Transverse colon (tissue), 4 donors: Measurements from ENCODE around the gene ESR1. TPM values are rescaled to one million over a fixed set of nuclear protein-coding genes. Genes with fewer than 3 reads are reported as not detected.

Source experiments
- DNase-seq: peaks from one replicate; pipeline ENCODE4 v3.0.0-alpha.2; 2019
- H3K27ac ChIP-seq, 4 donors: fragments of 200-600 bp; sonication (generic); 2 replicates each; pipeline ENCODE4 v1.5.1; 2016 to 2018; ENCODE audit warnings: inconsistent platforms in 4 of 4
- H3K27me3 ChIP-seq: fragments of 200-600 bp; sonication (generic); 2 replicates; pipeline ENCODE4 v1.5.1; 2017; ENCODE audit warnings: inconsistent platforms
- H3K36me3 ChIP-seq, 4 donors: fragments of 200-600 bp; sonication (generic); 2 replicates each; pipeline ENCODE4 v1.5.1; 2017 to 2019; ENCODE audit warnings: inconsistent platforms in 4 of 4
- H3K4me1 ChIP-seq, 4 donors: fragments of 200-600 bp; sonication (generic); 2 replicates each; pipeline ENCODE4 v1.5.1; 2017 to 2020; ENCODE audit warnings: inconsistent platforms in 4 of 4
- H3K4me3 ChIP-seq, 4 donors: fragments of 200-600 bp; sonication (generic); 1 replicate in 1 of 4; 2 replicates in 3 of 4; pipeline versions ENCODE4 v1.5.1 to v1.6.1; 2017 to 2019; ENCODE audit warnings: inconsistent platforms in 4 of 4
- H3K9me3 ChIP-seq, 2 donors: fragments of 200-600 bp; sonication (generic); 2 replicates each; pipeline ENCODE4 v1.5.1; 2017 to 2019; ENCODE audit warnings: inconsistent platforms in 2 of 2
- EP300 ChIP-seq: sonication (generic); formaldehyde crosslinking; IDR thresholded peaks from one replicate; pipeline ENCODE4 v1.6.1; 2017; ENCODE audit warnings: antibody characterized with exemption, low read depth
- POLR2A ChIP-seq: fragments of 450-650 bp; IDR thresholded peaks from one replicate; pipeline ENCODE4 v1.6.1; 2016; ENCODE audit warnings: antibody characterized with exemption, mild to moderate bottlenecking, moderate library complexity
- POLR2AphosphoS5 ChIP-seq, 3 donors: sonication (generic); formaldehyde crosslinking; IDR thresholded peaks; one replicate each; pipeline ENCODE4 v1.6.1; 2016; ENCODE audit warnings: antibody characterized with exemption in 3 of 3
- WGBS, 2 donors: methylation state at CpG; one replicate each; pipeline ENCODE4 v1.1.5; 2018; ENCODE audit warnings: low coverage in 1 of 2; 5-methylcytosine and 5-hydroxymethylcytosine counted together
- in situ Hi-C, 4 donors: fragments of 200-750 bp; cut with MboI; loops; one replicate each; pipeline versions ENCODE4 v1.15.0 to v1.15.1; 2017; ENCODE audit warnings: low sequenced_read_pairs in 3 of 4, low pct_ligation_motif_present in 1 of 4, low pct_unique_long_range_greater_than_20kb in 1 of 4
- intact Hi-C: fragments of 100-400 bp; cut with DNase I; formaldehyde crosslinking; loops from one replicate; pipeline ENCODE4 v1.15.1; 2023; ENCODE audit warnings: low total_unique reads
- total RNA-seq, 4 donors: library from RNA; depleted of rRNA; stranded (reverse); fragments of >200 nt; gene quantifications; one replicate each; pipeline ENCODE4 v1.1.0, GENCODE V29; 2016
- TF ChIP-seq, protein P1 (sequence below), 5 experiments: fragments of 200-600 bp in 3 of 5; fragments of 450-650 bp in 2 of 5; sonication (generic) in 3 of 5; IDR thresholded peaks; 1 replicate in 2 of 5; 2 replicates in 3 of 5; pipeline ENCODE4 v1.5.1; 2016 to 2017; ENCODE audit warnings: antibody characterized with exemption in 5 of 5, inconsistent platforms in 3 of 5, mild to moderate bottlenecking in 2 of 5, moderate library complexity in 1 of 5

ESR1 gene
- total RNA-seq, 4 donors from 2014 or later, result 0.37 to 0.48 (median 0.41) TPM; not detected in 1

DNA sequence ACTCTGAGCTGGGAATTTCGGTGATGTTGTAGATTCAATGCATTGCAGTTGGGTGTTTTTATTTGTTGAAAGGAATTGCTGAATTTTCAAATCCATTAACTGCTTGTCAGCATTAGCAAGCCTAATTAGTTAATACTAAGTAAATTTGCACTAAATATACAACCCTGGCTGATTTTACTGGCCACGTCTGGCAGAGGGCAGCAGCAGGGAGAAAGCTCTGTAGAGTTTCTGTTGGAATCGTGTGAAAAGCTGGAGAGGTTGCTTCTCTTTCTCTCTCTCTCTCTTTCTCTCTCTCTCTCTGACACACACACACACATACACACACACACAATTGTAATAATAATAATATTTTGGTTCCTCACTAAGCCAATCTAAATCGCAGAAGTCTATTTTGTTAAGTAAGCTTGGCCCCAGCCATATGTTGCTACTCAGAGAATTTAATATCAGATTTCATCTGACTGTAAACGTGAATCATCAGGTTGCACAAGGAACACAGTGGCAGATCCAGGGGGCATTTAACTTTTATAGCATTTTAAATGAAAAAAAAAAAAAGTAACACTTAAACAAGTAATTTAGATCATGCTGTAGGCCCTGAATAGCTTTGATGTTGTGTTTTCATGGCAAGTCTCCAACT, 289.5 kb downstream of the ESR1 start:
- in situ Hi-C loops, result no loop called here
- peaks cover 0 to 7% (median 0%) of the 10 kb centered on the region in 4 donors for H3K4me1 ChIP-seq
- no peak overlapping the region for H3K27ac ChIP-seq
- H3K9me3 ChIP-seq, result no peaks in the 10 kb centered on the region
- H3K27me3 ChIP-seq, result no peaks in the 10 kb centered on the region
- whole genome bisulfite sequencing, 2 donors, result 62 to 63% methylated on average over 5 of the region's 5 CpGs
- intact Hi-C loops, result no loop called here
- H3K36me3 ChIP-seq, result no peaks in the 10 kb centered on the region
- no peak for DNase-seq
- no peak overlapping the region for H3K4me3 ChIP-seq
- TF ChIP-seq, protein P1, sequence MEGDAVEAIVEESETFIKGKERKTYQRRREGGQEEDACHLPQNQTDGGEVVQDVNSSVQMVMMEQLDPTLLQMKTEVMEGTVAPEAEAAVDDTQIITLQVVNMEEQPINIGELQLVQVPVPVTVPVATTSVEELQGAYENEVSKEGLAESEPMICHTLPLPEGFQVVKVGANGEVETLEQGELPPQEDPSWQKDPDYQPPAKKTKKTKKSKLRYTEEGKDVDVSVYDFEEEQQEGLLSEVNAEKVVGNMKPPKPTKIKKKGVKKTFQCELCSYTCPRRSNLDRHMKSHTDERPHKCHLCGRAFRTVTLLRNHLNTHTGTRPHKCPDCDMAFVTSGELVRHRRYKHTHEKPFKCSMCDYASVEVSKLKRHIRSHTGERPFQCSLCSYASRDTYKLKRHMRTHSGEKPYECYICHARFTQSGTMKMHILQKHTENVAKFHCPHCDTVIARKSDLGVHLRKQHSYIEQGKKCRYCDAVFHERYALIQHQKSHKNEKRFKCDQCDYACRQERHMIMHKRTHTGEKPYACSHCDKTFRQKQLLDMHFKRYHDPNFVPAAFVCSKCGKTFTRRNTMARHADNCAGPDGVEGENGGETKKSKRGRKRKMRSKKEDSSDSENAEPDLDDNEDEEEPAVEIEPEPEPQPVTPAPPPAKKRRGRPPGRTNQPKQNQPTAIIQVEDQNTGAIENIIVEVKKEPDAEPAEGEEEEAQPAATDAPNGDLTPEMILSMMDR (IDR thresholded peaks at IDR 0.05), result no peak
- no peak for TF ChIP-seq POLR2AphosphoS5 (IDR thresholded peaks at IDR 0.05)
- no peak for TF ChIP-seq POLR2A
- no peak for TF ChIP-seq EP300

DNA sequence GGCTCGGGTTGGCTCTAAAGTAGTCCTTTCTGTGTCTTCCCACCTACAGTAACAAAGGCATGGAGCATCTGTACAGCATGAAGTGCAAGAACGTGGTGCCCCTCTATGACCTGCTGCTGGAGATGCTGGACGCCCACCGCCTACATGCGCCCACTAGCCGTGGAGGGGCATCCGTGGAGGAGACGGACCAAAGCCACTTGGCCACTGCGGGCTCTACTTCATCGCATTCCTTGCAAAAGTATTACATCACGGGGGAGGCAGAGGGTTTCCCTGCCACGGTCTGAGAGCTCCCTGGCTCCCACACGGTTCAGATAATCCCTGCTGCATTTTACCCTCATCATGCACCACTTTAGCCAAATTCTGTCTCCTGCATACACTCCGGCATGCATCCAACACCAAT, 291.2 kb downstream of the ESR1 start:
- no peaks in the 10 kb centered on the region for H3K9me3 ChIP-seq
- no peak overlapping the region for H3K4me3 ChIP-seq
- in situ Hi-C loops (no loop called here), intact Hi-C loops (no loop called here)
- H3K4me1 ChIP-seq, result peaks cover 0 to 7% (median 0%) of the 10 kb centered on the region in 4 donors
- no peaks in the 10 kb centered on the region for H3K27me3 ChIP-seq
- no peak overlapping the region for H3K27ac ChIP-seq
- H3K36me3 ChIP-seq, result no peaks in the 10 kb centered on the region
- TF ChIP-seq EP300 (no peak), POLR2A (no peak), POLR2AphosphoS5 (IDR thresholded peaks at IDR 0.05) (no peak)
- TF ChIP-seq, protein P1 (IDR thresholded peaks at IDR 0.05), result no peak
- WGBS, 2 donors, result 90 to 91% methylated on average over 2 to 14 of the region's 14 CpGs
- no peak for DNase-seq

DNA sequence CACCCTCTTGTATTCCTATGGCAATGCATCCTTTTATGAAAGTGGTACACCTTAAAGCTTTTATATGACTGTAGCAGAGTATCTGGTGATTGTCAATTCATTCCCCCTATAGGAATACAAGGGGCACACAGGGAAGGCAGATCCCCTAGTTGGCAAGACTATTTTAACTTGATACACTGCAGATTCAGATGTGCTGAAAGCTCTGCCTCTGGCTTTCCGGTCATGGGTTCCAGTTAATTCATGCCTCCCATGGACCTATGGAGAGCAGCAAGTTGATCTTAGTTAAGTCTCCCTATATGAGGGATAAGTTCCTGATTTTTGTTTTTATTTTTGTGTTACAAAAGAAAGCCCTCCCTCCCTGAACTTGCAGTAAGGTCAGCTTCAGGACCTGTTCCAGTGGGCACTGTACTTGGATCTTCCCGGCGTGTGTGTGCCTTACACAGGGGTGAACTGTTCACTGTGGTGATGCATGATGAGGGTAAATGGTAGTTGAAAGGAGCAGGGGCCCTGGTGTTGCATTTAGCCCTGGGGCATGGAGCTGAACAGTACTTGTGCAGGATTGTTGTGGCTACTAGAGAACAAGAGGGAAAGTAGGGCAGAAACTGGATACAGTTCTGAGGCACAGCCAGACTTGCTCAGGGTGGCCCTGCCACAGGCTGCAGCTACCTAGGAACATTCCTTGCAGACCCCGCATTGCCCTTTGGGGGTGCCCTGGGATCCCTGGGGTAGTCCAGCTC, 292.1 kb downstream of the ESR1 start:
- TF ChIP-seq, protein P1 (IDR thresholded peaks at IDR 0.05), result no peak
- TF ChIP-seq EP300 (no peak), POLR2A (no peak), POLR2AphosphoS5 (IDR thresholded peaks at IDR 0.05) (no peak)
- Histone ChIP-seq H3K4me1 (peaks cover 0 to 4% (median 0%) of the 10 kb centered on the region in 4 donors), H3K27ac (no peak overlapping the region), H3K9me3 (no peaks in the 10 kb centered on the region), H3K27me3 (no peaks in the 10 kb centered on the region), H3K4me3 (no peak overlapping the region), H3K36me3 (no peaks in the 10 kb centered on the region)
- whole genome bisulfite sequencing, 2 donors, result 83 to 86% methylated on average over 1 to 4 of the region's 4 CpGs
- intact Hi-C loops (no loop called here), in situ Hi-C loops (loop anchor here in 2 of 4 donors (25.0 kb wide), 1 partner anchor 412 kb away; no protein-coding TSS in a partner anchor)
- DNase-seq, result no peak

DNA sequence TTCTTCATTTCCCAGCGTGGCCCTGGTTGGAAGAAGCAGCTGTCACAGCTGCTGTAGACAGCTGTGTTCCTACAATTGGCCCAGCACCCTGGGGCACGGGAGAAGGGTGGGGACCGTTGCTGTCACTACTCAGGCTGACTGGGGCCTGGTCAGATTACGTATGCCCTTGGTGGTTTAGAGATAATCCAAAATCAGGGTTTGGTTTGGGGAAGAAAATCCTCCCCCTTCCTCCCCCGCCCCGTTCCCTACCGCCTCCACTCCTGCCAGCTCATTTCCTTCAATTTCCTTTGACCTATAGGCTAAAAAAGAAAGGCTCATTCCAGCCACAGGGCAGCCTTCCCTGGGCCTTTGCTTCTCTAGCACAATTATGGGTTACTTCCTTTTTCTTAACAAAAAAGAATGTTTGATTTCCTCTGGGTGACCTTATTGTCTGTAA, 292.7 kb downstream of the ESR1 start:
- peak; percentile 10 for DNase-seq
- no peaks in the 10 kb centered on the region for H3K9me3 ChIP-seq

More for the DNA sequence above, 292.7 kb downstream of the ESR1 start:
- 68% methylated on average over 7 of the region's 7 CpGs; no CpG with 5 or more reads in 1 of the 2 donors for WGBS, 2 donors
- no peaks in the 10 kb centered on the region for H3K4me1 ChIP-seq
- no peak overlapping the region for H3K27ac ChIP-seq
- TF ChIP-seq, protein P1 (IDR thresholded peaks at IDR 0.05), result no peak
- TF ChIP-seq POLR2A (no peak), POLR2AphosphoS5 (IDR thresholded peaks at IDR 0.05) (no peak), EP300 (no peak)
- no peaks in the 10 kb centered on the region for H3K36me3 ChIP-seq
- in situ Hi-C loops, result loop anchor here in 2 of 4 donors (25.0 kb wide), 1 partner anchor 413 kb away; no protein-coding TSS in a partner anchor
- H3K27me3 ChIP-seq, result no peaks in the 10 kb centered on the region
- no peak overlapping the region for H3K4me3 ChIP-seq
- intact Hi-C loops, result no loop called here
